HepG2 (cell line): ENCODE measurements around the gene SSH3. TPM values are rescaled to one million over a fixed set of nuclear protein-coding genes. Genes with fewer than 3 reads are reported as not detected.
A peak's percentile ranks its signal among the peaks of the same experiment; 100 is the strongest.

Experiments used
- DNMT3B ChIP-seq: conservative IDR thresholded peaks from 2 replicates; pipeline ENCODE4 v1.6.1; 2016; ENCODE audit warnings: missing biosample characterization, control low read depth
- E2F2 ChIP-seq: sonication (generic); formaldehyde crosslinking; IDR thresholded peaks from 2 replicates; pipeline ENCODE4 v1.4.0; 2020; ENCODE audit warnings: missing genetic modification reagents, borderline replicate concordance
- ELF4 ChIP-seq: sonication (generic); formaldehyde crosslinking; IDR thresholded peaks from 2 replicates; pipeline ENCODE4 v1.5.0; 2020; ENCODE audit warnings: missing genetic modification reagents, mild to moderate bottlenecking, moderate library complexity, borderline replicate concordance
- ELK4 ChIP-seq: sonication (generic); formaldehyde crosslinking; IDR thresholded peaks from 2 replicates; pipeline ENCODE4 v1.9.0; 2021; ENCODE audit warnings: missing genetic modification reagents, borderline replicate concordance
- FLYWCH1 ChIP-seq: sonication (generic); formaldehyde crosslinking; IDR thresholded peaks from 2 replicates; pipeline ENCODE4 v1.8.1; 2023; ENCODE audit warnings: mild to moderate bottlenecking, missing genetic modification reagents
- GTF2F1 ChIP-seq: fragments of 150-350 bp; IDR thresholded peaks from 2 replicates; pipeline ENCODE4 v1.6.1; 2014; ENCODE audit warnings: low read length
- IRX3 ChIP-seq: sonication (generic); formaldehyde crosslinking; IDR thresholded peaks from 2 replicates; pipeline ENCODE4 v1.8.1; 2023; ENCODE audit warnings: mild to moderate bottlenecking, low read depth, missing genetic modification reagents, borderline replicate concordance
- PAXIP1 ChIP-seq: sonication (generic); formaldehyde crosslinking; conservative IDR thresholded peaks from 2 replicates; pipeline ENCODE4 v1.4.0; 2020; ENCODE audit warnings: mild to moderate bottlenecking, missing genetic modification reagents, moderate library complexity
- REST ChIP-seq, 2 experiments: IDR thresholded peaks; 2 replicates each; pipeline ENCODE4 v1.6.1; 2011 to 2012; ENCODE audit warnings: low read length in 2 of 2, borderline replicate concordance in 1 of 2, low read depth in 1 of 2, mild to moderate bottlenecking in 1 of 2, moderate library complexity in 1 of 2
- RNF219 ChIP-seq: sonication (generic); formaldehyde crosslinking; IDR thresholded peaks from 2 replicates; pipeline ENCODE4 v1.5.0; 2020; ENCODE audit warnings: mild to moderate bottlenecking, missing genetic modification reagents
- SRSF9 ChIP-seq: fragments of 200-400 bp; formaldehyde crosslinking; IDR thresholded peaks from 2 replicates; pipeline ENCODE4 v1.6.1; 2018; ENCODE audit warnings: borderline replicate concordance, mild to moderate bottlenecking, low read depth, low read length; ENCODE audit not compliant: insufficient read depth, poor library complexity, severe bottlenecking
- THAP11 ChIP-seq: IDR thresholded peaks from 2 replicates; pipeline ENCODE4 v1.6.1; 2016; ENCODE audit warnings: missing biosample characterization, missing genetic modification reagents
- ZFP41 ChIP-seq: sonication (generic); formaldehyde crosslinking; IDR thresholded peaks from 2 replicates; pipeline ENCODE4 v1.4.0; 2020; ENCODE audit warnings: mild to moderate bottlenecking, missing genetic modification reagents, borderline replicate concordance
- ZNF567 ChIP-seq: sonication (generic); formaldehyde crosslinking; IDR thresholded peaks from 2 replicates; pipeline ENCODE4 v1.8.1; 2023; ENCODE audit warnings: mild to moderate bottlenecking, missing genetic modification reagents, borderline replicate concordance
- ZNF782 ChIP-seq: sonication (generic); formaldehyde crosslinking; IDR thresholded peaks from 2 replicates; pipeline ENCODE4 v1.4.0; 2020; ENCODE audit warnings: missing genetic modification reagents, mild to moderate bottlenecking, borderline replicate concordance
- ZZZ3 ChIP-seq: sonication (generic); formaldehyde crosslinking; IDR thresholded peaks from 2 replicates; pipeline ENCODE4 v1.4.0; 2020; ENCODE audit warnings: missing genetic modification reagents, mild to moderate bottlenecking, borderline replicate concordance
- polyA plus RNA-seq, 8 experiments: library from polyadenylated mRNA; depleted of rRNA in 3 of 8; stranded (reverse) in 7 of 8; unstranded in 1 of 8; fragments of >200 nt; fragmentation: Illumina TruSeq in 4 of 8; extraction: Trizol in 4 of 8; gene quantifications; 2 replicates each; pipeline versions ENCODE4 v1.2.1 to v1.2.3, GENCODE V29; 2011 to 2016; ENCODE audit warnings: low read depth in 4 of 8, missing spikeins in 1 of 8, mixed read lengths in 1 of 8; ENCODE audit not compliant: insufficient read depth in 1 of 8
- total RNA-seq, 5 experiments: library from RNA; depleted of rRNA; stranded (reverse); fragments of >200 nt; fragmentation: Illumina TruSeq; extraction: Trizol; gene quantifications; 2 replicates each; pipeline ENCODE4 v1.2.3, GENCODE V29; 2016; ENCODE audit warnings: low read depth in 1 of 5

SSH3 gene
- total and polyA plus RNA-seq, 2 of the 13 experiments (the other 11 are each of a cell fraction or from before 2014, with no cell fraction given), result 12.4 to 18.8 TPM

GRCh38 chr11:67303132-67303834 lies at the start of gene SSH3 (continued):
- TF ChIP-seq THAP11 (CRISPR knock-in tag) (peak; percentile 32; the same call in 1 of the 2 replicates), E2F2 (CRISPR knock-in tag) (no peak), ZZZ3 (CRISPR knock-in tag) (no peak), ZFP41 (CRISPR knock-in tag) (no peak), ELF4 (CRISPR knock-in tag) (no peak), ZNF782 (CRISPR knock-in tag) (no peak), RNF219 (CRISPR knock-in tag) (no peak), ELK4 (no peak), REST (IDR thresholded peaks at IDR 0.05; ENCODE audit: borderline replicate concordance in 1 of 2, low read depth in 1 of 2, low read length in 2 of 2) (no peak), IRX3 (no peak), PAXIP1 (CRISPR knock-in tag) (peak; percentile 37), DNMT3B (CRISPR knock-in tag) (no peak), FLYWCH1 (CRISPR knock-in tag) (no peak), GTF2F1 (no peak), ZNF567 (CRISPR knock-in tag) (no peak), SRSF9 (no peak)
